HEK293 (cell line): ENCODE results near the gene AIFM1.

Source experiments
- CTCF ChIA-PET: fragments of 350-600 bp; formaldehyde crosslinking; extraction: SDS; loops from one replicate; lab custom pipeline; 2021; ENCODE audit warnings: antibody characterized with exemption; lab: Yijun Ruan, JAX
- POLR2A ChIA-PET: fragments of 300-600 bp; formaldehyde crosslinking; extraction: SDS; loops from one replicate; lab custom pipeline; 2020; ENCODE audit warnings: antibody characterized with exemption, inconsistent platforms; lab: Yijun Ruan, JAX
- H3K27ac ChIP-seq: fragments of 200-500 bp; sonication (Bioruptor generic); 2 replicates; pipeline ENCODE4 v1.5.1; 2014; ENCODE audit warnings: low read depth, low read length, control low read depth, inconsistent platforms; ENCODE audit errors: extremely low read depth
- H3K36me3 ChIP-seq, 2 experiments: fragments of 200-500 bp in 1 of 2; sonication (Bioruptor generic) in 1 of 2; 1 replicate in 1 of 2; 2 replicates in 1 of 2; pipeline ENCODE4 v1.5.1; 2014 to 2017; ENCODE audit warnings: inconsistent platforms in 2 of 2, low read length in 2 of 2; ENCODE audit not compliant: control insufficient read depth in 2 of 2, insufficient read depth in 1 of 2
- H3K4me1 ChIP-seq: fragments of 200-500 bp; sonication (Bioruptor generic); 2 replicates; pipeline ENCODE4 v1.5.1; 2014; ENCODE audit warnings: mild to moderate bottlenecking, low read length, inconsistent platforms; ENCODE audit not compliant: control insufficient read depth, insufficient read depth
- H3K4me3 ChIP-seq: 2 replicates; pipeline ENCODE4 v1.5.1; 2011; ENCODE audit warnings: low read depth, mild to moderate bottlenecking, control low read depth, low read length, moderate library complexity
- H3K9me3 ChIP-seq: fragments of 200-500 bp; sonication (Bioruptor generic); 2 replicates; pipeline ENCODE4 v1.5.1; 2014; ENCODE audit warnings: low read depth, low read length, inconsistent platforms; ENCODE audit not compliant: control insufficient read depth, insufficient read depth
- BCL11B ChIP-seq: fragments of 450-650 bp; formaldehyde crosslinking; IDR thresholded peaks from 2 replicates; pipeline ENCODE4 v1.5.1; 2016; ENCODE audit warnings: low read depth, missing biosample characterization, missing genetic modification characterization
- HOXA7 ChIP-seq: sonication (generic); formaldehyde crosslinking; IDR thresholded peaks from 2 replicates; pipeline ENCODE4 v1.8.1; 2022; ENCODE audit warnings: missing genetic modification reagents, borderline replicate concordance
- RBAK ChIP-seq: fragments of 450-650 bp; formaldehyde crosslinking; IDR thresholded peaks from 2 replicates; pipeline ENCODE4 v1.5.1; 2016; ENCODE audit warnings: missing biosample characterization, missing genetic modification characterization
- ZBTB17 ChIP-seq: fragments of 450-650 bp; formaldehyde crosslinking; IDR thresholded peaks from 2 replicates; pipeline ENCODE4 v1.5.1; 2016; ENCODE audit warnings: missing biosample characterization, missing genetic modification characterization
- ZIC2 ChIP-seq: fragments of 450-650 bp; formaldehyde crosslinking; IDR thresholded peaks from 2 replicates; pipeline ENCODE4 v1.5.1; 2016; ENCODE audit warnings: missing biosample characterization, missing genetic modification characterization
- ZNF138 ChIP-seq: fragments of 450-650 bp; formaldehyde crosslinking; IDR thresholded peaks from 2 replicates; pipeline ENCODE4 v1.5.1; 2016; ENCODE audit warnings: missing biosample characterization, missing genetic modification characterization, borderline replicate concordance
- ZNF202 ChIP-seq: fragments of 450-650 bp; formaldehyde crosslinking; IDR thresholded peaks from 2 replicates; pipeline ENCODE4 v1.5.1; 2016; ENCODE audit warnings: missing biosample characterization, missing genetic modification characterization, borderline replicate concordance
- ZNF23 ChIP-seq: fragments of 450-650 bp; formaldehyde crosslinking; IDR thresholded peaks from 2 replicates; pipeline ENCODE4 v1.5.1; 2016; ENCODE audit warnings: missing biosample characterization, missing genetic modification characterization, borderline replicate concordance
- ZNF239 ChIP-seq: fragments of 450-650 bp; formaldehyde crosslinking; IDR thresholded peaks from 2 replicates; pipeline ENCODE4 v1.5.1; 2016; ENCODE audit warnings: missing biosample characterization, missing genetic modification characterization
- ZNF24 ChIP-seq: fragments of 450-650 bp; formaldehyde crosslinking; IDR thresholded peaks from 2 replicates; pipeline ENCODE4 v1.5.1; 2016; ENCODE audit warnings: missing biosample characterization, missing genetic modification characterization
- ZNF302 ChIP-seq: fragments of 450-650 bp; formaldehyde crosslinking; IDR thresholded peaks from 2 replicates; pipeline ENCODE4 v1.5.1; 2016; ENCODE audit warnings: missing biosample characterization, missing genetic modification characterization, low read depth
- ZNF510 ChIP-seq: fragments of 450-650 bp; formaldehyde crosslinking; IDR thresholded peaks from 2 replicates; pipeline ENCODE4 v1.5.1; 2018; ENCODE audit warnings: mild to moderate bottlenecking, missing genetic modification characterization, missing biosample characterization; ENCODE audit not compliant: insufficient replicate concordance
- ZNF555 ChIP-seq: fragments of 450-650 bp; formaldehyde crosslinking; conservative IDR thresholded peaks from 2 replicates; pipeline ENCODE4 v1.5.1; 2017; ENCODE audit warnings: missing biosample characterization, mild to moderate bottlenecking, missing genetic modification characterization, inconsistent platforms
- ZNF596 ChIP-seq: fragments of 450-650 bp; IDR thresholded peaks from 2 replicates; pipeline ENCODE4 v1.5.0; 2018; ENCODE audit warnings: missing biosample characterization, mild to moderate bottlenecking, missing genetic modification characterization, moderate library complexity
- ZNF626 ChIP-seq: fragments of 450-650 bp; sonication (Bioruptor Pico); formaldehyde crosslinking; IDR thresholded peaks from 2 replicates; pipeline ENCODE4 v1.5.1; 2018; ENCODE audit warnings: missing biosample characterization, missing genetic modification characterization, inconsistent platforms
- ZNF654 ChIP-seq: fragments of 450-650 bp; formaldehyde crosslinking; IDR thresholded peaks from 2 replicates; pipeline ENCODE4 v1.5.1; 2016; ENCODE audit warnings: low read depth, missing biosample characterization, missing genetic modification characterization
- ZNF670 ChIP-seq: fragments of 450-650 bp; formaldehyde crosslinking; IDR thresholded peaks from 2 replicates; pipeline ENCODE4 v1.5.1; 2016; ENCODE audit warnings: missing biosample characterization, missing genetic modification characterization, low read depth
- ZNF677 ChIP-seq: fragments of 450-650 bp; IDR thresholded peaks from 2 replicates; pipeline ENCODE4 v1.5.0; 2018; ENCODE audit warnings: missing biosample characterization, mild to moderate bottlenecking, missing genetic modification characterization, moderate library complexity
- ZNF843 ChIP-seq: fragments of 450-650 bp; formaldehyde crosslinking; IDR thresholded peaks from 2 replicates; pipeline ENCODE4 v1.5.1; 2016; ENCODE audit warnings: missing biosample characterization, missing genetic modification characterization
- TF ChIP-seq, protein P1 (sequence below): fragments of 450-650 bp; formaldehyde crosslinking; IDR thresholded peaks from 2 replicates; pipeline ENCODE4 v1.5.1; 2017; ENCODE audit warnings: missing biosample characterization, missing genetic modification characterization
- TF ChIP-seq, protein P2 (sequence below): fragments of 450-650 bp; formaldehyde crosslinking; IDR thresholded peaks from 2 replicates; pipeline ENCODE4 v1.5.1; 2016; ENCODE audit warnings: missing biosample characterization, missing genetic modification characterization
- TF ChIP-seq, protein P3 (sequence below): fragments of 450-650 bp; formaldehyde crosslinking; IDR thresholded peaks from 2 replicates; pipeline ENCODE4 v1.5.1; 2016; ENCODE audit warnings: missing biosample characterization, missing genetic modification characterization

AIFM1 gene

DNA sequence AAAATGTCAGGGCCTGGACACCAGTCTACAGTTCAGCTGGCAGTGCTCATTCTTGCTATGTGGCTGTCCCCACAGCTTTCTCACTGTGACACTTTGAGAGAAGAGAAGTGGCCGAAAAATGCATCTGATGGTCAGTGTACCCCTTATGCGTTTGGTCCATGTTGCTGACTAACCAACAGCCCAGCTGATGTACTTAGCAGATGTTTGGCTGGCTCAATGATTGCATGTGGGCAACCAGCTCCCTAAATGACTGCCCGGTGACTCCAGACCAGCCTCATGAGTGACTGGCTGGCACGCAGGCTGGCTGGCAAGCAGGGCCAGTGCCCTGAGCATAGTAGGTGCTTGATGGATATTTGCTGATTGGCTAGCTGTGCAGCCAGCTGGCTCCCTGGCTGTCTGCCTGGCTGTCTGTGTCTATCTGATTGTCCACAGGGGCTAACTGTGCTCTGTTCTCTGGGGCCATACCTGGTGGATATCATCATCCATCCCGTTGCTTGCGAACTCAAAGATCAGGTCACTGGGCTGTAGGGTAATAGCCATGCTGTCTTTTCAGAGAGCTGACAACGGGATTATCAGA lies 84.8 kb downstream of the AIFM1 start:
- no peaks in the 10 kb centered on the region for H3K9me3 ChIP-seq
- no peak overlapping the region for H3K27ac ChIP-seq
- ChIA-PET POLR2A (interaction anchor here (0.6 kb wide), 1 partner anchor 111 kb away, joined by 4 read pairs; no protein-coding TSS in a partner anchor), CTCF (interaction anchor here (0.8 to 5.2 kb wide), 13 partner anchors 13 to 165 kb away, joined by 3 to 72 read pairs (median 3); no protein-coding TSS in a partner anchor)
- peaks cover 0 to 4% of the 10 kb centered on the region in 2 experiments; a peak in 2 of 3 replicates for H3K36me3 ChIP-seq
- H3K4me1 ChIP-seq: no peaks in the 10 kb centered on the region
- no peak overlapping the region for H3K4me3 ChIP-seq
- TF ChIP-seq ZNF555 (tag by site-specific recombination) (no peak), BCL11B (no peak), ZNF302 (no peak), ZNF239 (tag by site-specific recombination) (no peak), HOXA7 (CRISPR knock-in tag) (no peak)

DNA sequence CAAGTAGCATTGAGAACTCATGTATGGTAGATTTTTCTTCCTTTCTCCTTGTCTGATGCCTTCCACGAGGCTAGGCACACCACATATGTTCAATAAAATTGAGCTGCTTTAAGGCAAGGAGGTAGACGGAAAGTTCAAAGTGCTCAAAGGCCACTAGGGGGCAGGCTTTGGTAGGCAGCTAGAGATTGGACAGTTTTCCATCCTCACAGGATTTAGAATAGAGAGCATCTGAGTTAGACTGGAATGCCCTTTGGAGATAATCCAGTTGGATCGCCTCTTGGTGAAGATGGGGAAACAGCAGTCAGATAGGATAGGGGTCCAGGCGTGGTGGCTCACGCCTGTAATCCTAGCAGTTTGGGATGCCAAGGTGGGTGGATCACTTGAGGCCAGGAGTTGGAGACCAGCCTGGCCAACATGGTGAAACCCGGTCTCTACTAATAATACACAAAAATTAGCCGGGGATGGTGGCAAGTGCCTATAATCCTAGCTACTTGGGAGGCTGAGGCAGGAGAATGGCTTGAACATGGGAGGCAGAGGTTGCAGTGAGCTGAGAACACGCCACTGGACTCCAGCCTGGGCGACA lies 85.7 kb downstream of the AIFM1 start:
- peak; percentile 79 for TF ChIP-seq ZBTB17 (tag by site-specific recombination)
- no peak for TF ChIP-seq RBAK (tag by site-specific recombination)
- no peak for TF ChIP-seq ZNF677 (tag by site-specific recombination)
- TF ChIP-seq, protein P1, sequence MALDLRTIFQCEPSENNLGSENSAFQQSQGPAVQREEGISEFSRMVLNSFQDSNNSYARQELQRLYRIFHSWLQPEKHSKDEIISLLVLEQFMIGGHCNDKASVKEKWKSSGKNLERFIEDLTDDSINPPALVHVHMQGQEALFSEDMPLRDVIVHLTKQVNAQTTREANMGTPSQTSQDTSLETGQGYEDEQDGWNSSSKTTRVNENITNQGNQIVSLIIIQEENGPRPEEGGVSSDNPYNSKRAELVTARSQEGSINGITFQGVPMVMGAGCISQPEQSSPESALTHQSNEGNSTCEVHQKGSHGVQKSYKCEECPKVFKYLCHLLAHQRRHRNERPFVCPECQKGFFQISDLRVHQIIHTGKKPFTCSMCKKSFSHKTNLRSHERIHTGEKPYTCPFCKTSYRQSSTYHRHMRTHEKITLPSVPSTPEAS (tag by site-specific recombination): no peak
- TF ChIP-seq ZNF843 (tag by site-specific recombination): no peak
- TF ChIP-seq ZNF596 (tag by site-specific recombination): no peak
- no peak for TF ChIP-seq ZIC2
- no peak for TF ChIP-seq ZNF626 (tag by site-specific recombination)
- peak; percentile 94 for TF ChIP-seq ZNF654 (tag by site-specific recombination)
- TF ChIP-seq ZNF138 (tag by site-specific recombination): no peak
- TF ChIP-seq ZNF24 (tag by site-specific recombination): no peak
- no peak for TF ChIP-seq ZNF670 (tag by site-specific recombination)
- TF ChIP-seq, protein P2, sequence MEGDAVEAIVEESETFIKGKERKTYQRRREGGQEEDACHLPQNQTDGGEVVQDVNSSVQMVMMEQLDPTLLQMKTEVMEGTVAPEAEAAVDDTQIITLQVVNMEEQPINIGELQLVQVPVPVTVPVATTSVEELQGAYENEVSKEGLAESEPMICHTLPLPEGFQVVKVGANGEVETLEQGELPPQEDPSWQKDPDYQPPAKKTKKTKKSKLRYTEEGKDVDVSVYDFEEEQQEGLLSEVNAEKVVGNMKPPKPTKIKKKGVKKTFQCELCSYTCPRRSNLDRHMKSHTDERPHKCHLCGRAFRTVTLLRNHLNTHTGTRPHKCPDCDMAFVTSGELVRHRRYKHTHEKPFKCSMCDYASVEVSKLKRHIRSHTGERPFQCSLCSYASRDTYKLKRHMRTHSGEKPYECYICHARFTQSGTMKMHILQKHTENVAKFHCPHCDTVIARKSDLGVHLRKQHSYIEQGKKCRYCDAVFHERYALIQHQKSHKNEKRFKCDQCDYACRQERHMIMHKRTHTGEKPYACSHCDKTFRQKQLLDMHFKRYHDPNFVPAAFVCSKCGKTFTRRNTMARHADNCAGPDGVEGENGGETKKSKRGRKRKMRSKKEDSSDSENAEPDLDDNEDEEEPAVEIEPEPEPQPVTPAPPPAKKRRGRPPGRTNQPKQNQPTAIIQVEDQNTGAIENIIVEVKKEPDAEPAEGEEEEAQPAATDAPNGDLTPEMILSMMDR (tag by site-specific recombination): peak; percentile 45; the same call in 1 of the 2 replicates
- TF ChIP-seq, protein P3, sequence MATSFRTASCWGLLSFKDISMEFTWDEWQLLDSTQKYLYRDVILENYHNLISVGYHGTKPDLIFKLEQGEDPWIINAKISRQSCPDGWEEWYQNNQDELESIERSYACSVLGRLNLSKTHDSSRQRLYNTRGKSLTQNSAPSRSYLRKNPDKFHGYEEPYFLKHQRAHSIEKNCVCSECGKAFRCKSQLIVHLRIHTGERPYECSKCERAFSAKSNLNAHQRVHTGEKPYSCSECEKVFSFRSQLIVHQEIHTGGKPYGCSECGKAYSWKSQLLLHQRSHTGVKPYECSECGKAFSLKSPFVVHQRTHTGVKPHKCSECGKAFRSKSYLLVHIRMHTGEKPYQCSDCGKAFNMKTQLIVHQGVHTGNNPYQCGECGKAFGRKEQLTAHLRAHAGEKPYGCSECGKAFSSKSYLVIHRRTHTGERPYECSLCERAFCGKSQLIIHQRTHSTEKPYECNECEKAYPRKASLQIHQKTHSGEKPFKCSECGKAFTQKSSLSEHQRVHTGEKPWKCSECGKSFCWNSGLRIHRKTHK (tag by site-specific recombination): no peak
- no peak for TF ChIP-seq ZNF23 (tag by site-specific recombination)
- no peak for TF ChIP-seq ZNF510 (tag by site-specific recombination)
- no peak for TF ChIP-seq ZNF202 (tag by site-specific recombination)
- TF ChIP-seq, all 188 proteins: peak for 3
- Histone ChIP-seq H3K4me3 (no peak overlapping the region), H3K9me3 (no peaks in the 10 kb centered on the region), H3K4me1 (no peaks in the 10 kb centered on the region), H3K36me3 (peaks cover 0 to 4% of the 10 kb centered on the region in 2 experiments; a peak in 2 of 3 replicates), H3K27ac (no peak overlapping the region)
- CTCF ChIA-PET: interaction anchor here (0.5 to 5.2 kb wide), 38 partner anchors 9 to 837 kb away, joined by 3 to 72 read pairs (median 3); no protein-coding TSS in a partner anchor
- POLR2A ChIA-PET: interaction anchor here (0.5 to 1.1 kb wide), 3 partner anchors 42 to 85 kb away, joined by 3 read pairs; partner anchors contain the start of gene AIFM1
